ENCODE results near the gene TMEM169.

DNA sequence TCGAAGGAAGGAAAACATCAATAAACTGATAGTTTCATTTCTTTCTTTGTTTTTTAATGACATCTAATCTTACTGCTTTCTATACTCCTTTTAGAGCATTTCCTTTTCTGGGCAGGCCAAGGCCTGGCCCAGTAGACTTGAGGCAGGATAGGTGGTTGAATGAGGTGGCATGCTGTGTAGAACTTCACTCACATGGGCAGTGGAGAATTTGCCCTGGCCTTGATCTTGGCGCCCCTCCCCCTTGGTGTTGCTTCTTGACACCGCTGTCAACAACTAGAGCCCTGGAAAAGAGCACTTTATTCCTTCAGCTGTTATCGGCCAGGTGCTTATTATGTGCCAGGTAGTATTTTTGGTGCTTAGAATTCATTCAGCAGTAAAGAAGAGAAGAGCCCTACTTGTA is 64.9 kb downstream of the TMEM169 start:
- no peak for TF ChIP-seq POLR2A (IDR thresholded peaks at IDR 0.05; ENCODE audit: low read depth, low read length)
- TF ChIP-seq TAF1 (IDR thresholded peaks at IDR 0.05; ENCODE audit: borderline replicate concordance, low read depth, low read length): no peak
- TF ChIP-seq POLR2AphosphoS5 (IDR thresholded peaks at IDR 0.05; ENCODE audit: low read depth, low read length): no peak
